NB4 (cell line): ENCODE data around the gene NT5DC3.

Experiments used
- MYC ChIP-seq: IDR thresholded peaks from 2 replicates; pipeline ENCODE4 v1.6.1; 2011; ENCODE audit warnings: low read depth, low read length
- TF ChIP-seq, protein P1 (sequence below): IDR thresholded peaks from 2 replicates; pipeline ENCODE4 v1.6.1; 2011; ENCODE audit warnings: low read depth, low read length

DNA sequence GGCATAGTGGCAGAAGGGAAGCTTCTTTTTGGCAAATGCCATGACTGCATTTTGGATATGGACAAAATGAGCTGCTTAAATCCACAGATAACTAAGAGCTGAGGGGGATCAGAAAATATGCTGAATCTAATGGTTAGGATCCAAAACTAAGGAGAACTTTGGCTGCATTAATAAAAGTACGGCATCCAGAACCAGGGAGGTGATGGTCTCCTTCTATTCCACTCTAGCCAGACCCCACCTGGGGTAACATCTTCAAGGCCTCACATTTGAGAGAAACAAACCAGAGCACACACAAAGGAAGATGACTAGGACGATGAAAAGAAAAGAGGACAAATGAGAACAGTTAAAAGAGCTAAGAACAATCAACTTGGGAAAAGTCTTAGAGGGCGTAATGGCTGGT, 27.6 kb downstream of the NT5DC3 start:
- TF ChIP-seq, protein P1, sequence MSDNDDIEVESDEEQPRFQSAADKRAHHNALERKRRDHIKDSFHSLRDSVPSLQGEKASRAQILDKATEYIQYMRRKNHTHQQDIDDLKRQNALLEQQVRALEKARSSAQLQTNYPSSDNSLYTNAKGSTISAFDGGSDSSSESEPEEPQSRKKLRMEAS, result no peak
- no peak for TF ChIP-seq MYC
